ENCODE data around the gene DPRX.

DNA sequence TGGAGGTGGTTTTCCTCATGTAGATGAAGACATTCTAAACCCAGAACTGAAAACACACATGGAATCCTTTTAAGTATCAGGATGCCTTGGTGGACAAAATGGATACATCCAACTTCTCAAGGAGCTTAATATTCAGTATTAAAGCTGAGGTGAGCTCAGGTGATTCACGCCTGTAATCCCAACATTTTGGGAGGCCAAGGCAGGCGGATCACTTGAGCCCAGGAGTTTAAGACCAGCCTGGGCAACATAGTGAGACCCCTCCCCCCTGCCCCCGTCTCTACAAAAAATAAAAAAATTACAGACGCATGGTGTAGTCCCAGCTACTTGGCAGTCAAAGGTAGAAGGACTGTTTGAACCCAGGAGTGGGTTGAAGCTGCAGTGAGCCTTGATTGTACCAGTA, 28.8 kb downstream of the DPRX start:
- TF ChIP-seq POLR2AphosphoS5 (IDR thresholded peaks at IDR 0.05), result no peak
- TF ChIP-seq EP300 (IDR thresholded peaks at IDR 0.05), result no peak
